Suprapubic skin (tissue), 4 donors: ENCODE results near the gene VIT.

ENCODE experiments used
- EP300 ChIP-seq: sonication (generic); formaldehyde crosslinking; IDR thresholded peaks from one replicate; pipeline ENCODE4 v1.6.1; 2017; ENCODE audit warnings: antibody characterized with exemption
- POLR2A ChIP-seq, 2 donors: fragments of 450-650 bp; IDR thresholded peaks; one replicate each; pipeline ENCODE4 v1.6.1; 2017; ENCODE audit warnings: antibody characterized with exemption in 2 of 2, mild to moderate bottlenecking in 2 of 2, moderate library complexity in 2 of 2
- POLR2AphosphoS5 ChIP-seq, 3 donors: sonication (generic); formaldehyde crosslinking; IDR thresholded peaks; one replicate each; pipeline ENCODE4 v1.6.1; 2017; ENCODE audit warnings: antibody characterized with exemption in 3 of 3
- TF ChIP-seq, protein P1 (sequence below), 2 donors: fragments of 200-600 bp in 1 of 2; fragments of 450-650 bp in 1 of 2; sonication (generic) in 1 of 2; IDR thresholded peaks; one replicate each; pipeline ENCODE4 v1.5.1; 2016 to 2019; ENCODE audit warnings: antibody characterized with exemption in 2 of 2, mild to moderate bottlenecking in 1 of 2, moderate library complexity in 1 of 2

DNA sequence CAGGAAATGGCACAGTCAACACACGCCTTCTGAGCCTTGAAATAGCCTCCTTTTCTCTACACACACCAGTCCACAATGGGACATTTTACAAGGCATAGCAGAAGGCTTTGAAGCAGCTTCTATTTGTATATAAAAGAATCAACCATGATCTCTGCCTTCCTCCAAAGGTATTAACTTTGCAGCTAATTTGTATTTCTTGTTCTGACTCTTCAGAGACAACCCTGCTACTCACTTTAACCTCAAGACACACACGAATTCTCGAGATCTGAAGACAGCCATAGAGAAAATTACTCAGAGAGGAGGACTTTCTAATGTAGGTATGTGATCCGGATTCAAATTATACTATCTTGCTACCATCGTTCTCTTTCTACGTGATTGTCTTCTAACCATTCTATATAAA, 104.6 kb downstream of the VIT start:
- TF ChIP-seq, protein P1, sequence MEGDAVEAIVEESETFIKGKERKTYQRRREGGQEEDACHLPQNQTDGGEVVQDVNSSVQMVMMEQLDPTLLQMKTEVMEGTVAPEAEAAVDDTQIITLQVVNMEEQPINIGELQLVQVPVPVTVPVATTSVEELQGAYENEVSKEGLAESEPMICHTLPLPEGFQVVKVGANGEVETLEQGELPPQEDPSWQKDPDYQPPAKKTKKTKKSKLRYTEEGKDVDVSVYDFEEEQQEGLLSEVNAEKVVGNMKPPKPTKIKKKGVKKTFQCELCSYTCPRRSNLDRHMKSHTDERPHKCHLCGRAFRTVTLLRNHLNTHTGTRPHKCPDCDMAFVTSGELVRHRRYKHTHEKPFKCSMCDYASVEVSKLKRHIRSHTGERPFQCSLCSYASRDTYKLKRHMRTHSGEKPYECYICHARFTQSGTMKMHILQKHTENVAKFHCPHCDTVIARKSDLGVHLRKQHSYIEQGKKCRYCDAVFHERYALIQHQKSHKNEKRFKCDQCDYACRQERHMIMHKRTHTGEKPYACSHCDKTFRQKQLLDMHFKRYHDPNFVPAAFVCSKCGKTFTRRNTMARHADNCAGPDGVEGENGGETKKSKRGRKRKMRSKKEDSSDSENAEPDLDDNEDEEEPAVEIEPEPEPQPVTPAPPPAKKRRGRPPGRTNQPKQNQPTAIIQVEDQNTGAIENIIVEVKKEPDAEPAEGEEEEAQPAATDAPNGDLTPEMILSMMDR (IDR thresholded peaks at IDR 0.05), result no peak
- TF ChIP-seq EP300 (no peak), POLR2A (IDR thresholded peaks at IDR 0.05) (no peak), POLR2AphosphoS5 (IDR thresholded peaks at IDR 0.05) (no peak)
